ENCODE data around the gene PTPN14. TPM values are rescaled to one million over a fixed set of nuclear protein-coding genes. Genes with fewer than 3 reads are reported as not detected.
A peak's percentile ranks its signal among the peaks of the same experiment; 100 is the strongest.

PTPN14 gene
- total and polyA plus RNA-seq, 12 donors: 5.0 to 71.6 (median 42.3) TPM

GRCh38 chr1:214417545-214418210, 133.7 kb downstream of the PTPN14 start:
- intact Hi-C loops (cut with DNase I): loop anchor here in 2 of 10 donors (5.0 kb wide), 1 partner anchor 135 kb away; the partner anchor contains the start of gene PTPN14 (in 2 of the 2)
- Histone ChIP-seq H3K27ac (peak overlapping the region in 6 of 10 donors; percentile 4 to 69 (median 30)), H3K9me3 (no peaks in the 10 kb centered on the region), H3K36me3 (no peaks in the 10 kb centered on the region), H3K4me3 (no peak overlapping the region), H3K4me1 (peaks cover 4 to 67% (median 50%) of the 10 kb centered on the region in 9 donors), H3K27me3 (no peaks in the 10 kb centered on the region)
- 66 to 76% methylated on average over 9 of the region's 9 CpGs for WGBS, 2 donors
- ATAC-seq (peak in 4 of 8 donors; percentile 17 to 38 (median 24)), DNase-seq (no peak)
- no peak for TF ChIP-seq CTCF (IDR thresholded peaks at IDR 0.05)

- H3K27ac ChIP-seq: peak overlapping the region in 5 of 10 donors; percentile 13 to 69 (median 50)
- DNase-seq (no peak), ATAC-seq (peak in 4 of 8 donors; percentile 35 to 52 (median 44))
- intact Hi-C loops (cut with DNase I): loop anchor here in 2 of 10 donors (5.0 kb wide), 1 partner anchor 135 kb away; the partner anchor contains the start of gene PTPN14 (in 2 of the 2)
- H3K27me3 ChIP-seq: no peaks in the 10 kb centered on the region
- peaks cover 4 to 59% (median 50%) of the 10 kb centered on the region in 9 donors for H3K4me1 ChIP-seq
- 69 to 71% methylated on average over 2 of the region's 2 CpGs for WGBS, 2 donors
- no peak for TF ChIP-seq CTCF (IDR thresholded peaks at IDR 0.05)
- H3K36me3 ChIP-seq: no peaks in the 10 kb centered on the region
- H3K4me3 ChIP-seq: no peak overlapping the region
- H3K9me3 ChIP-seq: no peaks in the 10 kb centered on the region
Observed at GRCh38 chr1:214416858-214417257, 134.5 kb downstream of the PTPN14 start.

- ATAC-seq: peak in 6 of 8 donors; percentile 53 to 76 (median 66)
- Histone ChIP-seq H3K4me1 (peaks cover 4 to 59% (median 50%) of the 10 kb centered on the region in 9 donors), H3K27me3 (no peaks in the 10 kb centered on the region), H3K27ac (peak overlapping the region in 6 of 10 donors; percentile 2 to 69 (median 23)), H3K4me3 (no peak overlapping the region), H3K36me3 (peaks cover 0 to 2% (median 0%) of the 10 kb centered on the region in 9 donors), H3K9me3 (no peaks in the 10 kb centered on the region)
- intact Hi-C loops (cut with DNase I): loop anchor here in 2 of 10 donors (5.0 kb wide), 1 partner anchor 136 kb away; the partner anchor contains the start of gene PTPN14 (in 2 of the 2)
- DNase-seq: no peak
- no peak for TF ChIP-seq CTCF (IDR thresholded peaks at IDR 0.05)
- WGBS, 2 donors: 20 to 27% methylated on average over 2 of the region's 2 CpGs
Observed at GRCh38 chr1:214416417-214416816, 135.0 kb downstream of the PTPN14 start.

- H3K9me3 ChIP-seq: peaks cover 0 to 6% (median 0%) of the 10 kb centered on the region in 11 donors
- no peak overlapping the region for H3K4me3 ChIP-seq
- no peaks in the 10 kb centered on the region for H3K27me3 ChIP-seq
- TF ChIP-seq CTCF (IDR thresholded peaks at IDR 0.05): no peak
- no peak for DNase-seq
- peaks cover 4 to 56% (median 45%) of the 10 kb centered on the region in 9 donors for H3K4me1 ChIP-seq
- H3K27ac ChIP-seq: peak overlapping the region in 1 of 10 donors; percentile 50
- 87 to 89% methylated on average over 5 of the region's 5 CpGs for WGBS, 2 donors
- ATAC-seq: no peak
- intact Hi-C loops (cut with DNase I): loop anchor here in 2 of 10 donors (5.0 kb wide), 1 partner anchor 137 kb away; the partner anchor contains the start of gene PTPN14 (in 2 of the 2)
- H3K36me3 ChIP-seq: peaks cover 0 to 15% (median 0%) of the 10 kb centered on the region in 9 donors
Observed at GRCh38 chr1:214415131-214415530, 136.3 kb downstream of the PTPN14 start.
